ENCODE measurements around the gene XRN2.

GRCh38 chr20:21389368-21389767, 86.2 kb downstream of the XRN2 start:
- no peak for TF ChIP-seq POLR2A (IDR thresholded peaks at IDR 0.05; ENCODE audit: insufficient read depth in 1 of 2, low read depth in 2 of 2, low read length in 2 of 2)
- TF ChIP-seq TARDBP (CRISPR knock-in tag; IDR thresholded peaks at IDR 0.05): no peak
- no peak for TF ChIP-seq TP53 (CRISPR knock-in tag; conservative IDR thresholded peaks at IDR 0.05)
- TF ChIP-seq NR2C2 (CRISPR knock-in tag; IDR thresholded peaks at IDR 0.05; ENCODE audit: borderline replicate concordance): no peak
- TF ChIP-seq CTCF (CRISPR knock-in tag; IDR thresholded peaks at IDR 0.05): no peak
- no peak for TF ChIP-seq POLR2AphosphoS5 (IDR thresholded peaks at IDR 0.05; ENCODE audit: low read depth, low read length)
- TF ChIP-seq ZNF280D (CRISPR knock-in tag; IDR thresholded peaks at IDR 0.05): no peak
- no peak for TF ChIP-seq ZBTB25 (CRISPR knock-in tag; IDR thresholded peaks at IDR 0.05)
- TF ChIP-seq EP300 (IDR thresholded peaks at IDR 0.05; ENCODE audit: low read depth in 2 of 2, low read length in 2 of 2): no peak
- TF ChIP-seq EP300 (CRISPR knock-in tag; IDR thresholded peaks at IDR 0.05; ENCODE audit: borderline replicate concordance): no peak
- no peak for TF ChIP-seq GABPB1 (CRISPR knock-in tag; IDR thresholded peaks at IDR 0.05)

Data from HepG2 (cell line).